Measurements from ENCODE around the gene PXYLP1. TPM values are rescaled to one million over a fixed set of nuclear protein-coding genes. Genes with fewer than 3 reads are reported as not detected.

Gene PXYLP1
- total and polyA plus RNA-seq, 9 of the 15 experiments (the other 6 are each of a cell fraction or from before 2014, with no cell fraction given) = 0.80 to 2.9 (median 1.3) TPM

GRCh38 chr3:141248064-141248463 lies 16.4 kb downstream of the PXYLP1 start (continued):
- TF ChIP-seq PREB (CRISPR knock-in tag; IDR thresholded peaks at IDR 0.05) = no peak
- no peak for TF ChIP-seq HMG20A (CRISPR knock-in tag; conservative IDR thresholded peaks at IDR 0.05)
- no peak for TF ChIP-seq ZNF316 (IDR thresholded peaks at IDR 0.05)

GRCh38 chr3:141249041-141249440 lies 17.4 kb downstream of the PXYLP1 start:
- H3K27me3 ChIP-seq (ENCODE audit: control insufficient read depth in 2 of 2, insufficient read depth in 2 of 2, low read length in 2 of 2) = peaks cover 24 to 36% of the 10 kb centered on the region in 2 experiments
- BruUV-seq (replicated peaks) = no TSS peak
- no peak for ATAC-seq
- no peaks in the 10 kb centered on the region for H3K9me3 ChIP-seq (replicated peaks; ENCODE audit: control insufficient read depth, insufficient read depth, low read depth, low read length)
- no peak for DNase-seq (ENCODE audit: extremely low read depth in 1 of 4, low spot score in 3 of 4)
- intact Hi-C loops (cut with micrococcal nuclease) (no loop called here), in situ Hi-C loops (cut with MboI) (no loop called here)
- no peak overlapping the region for H3K27ac ChIP-seq (ENCODE audit: extremely low read depth, low read depth, low read length)
- POLR2A ChIA-PET = no interaction called here
- H3K36me3 ChIP-seq (ENCODE audit: control insufficient read depth, insufficient read depth, low read length) = no peaks in the 10 kb centered on the region
- H3K79me2 ChIP-seq (ENCODE audit: control insufficient read depth, insufficient read depth, low read length) = no peaks in the 10 kb centered on the region
- no peak overlapping the region for H3K4me2 ChIP-seq (ENCODE audit: insufficient read depth, low read length)
- no peak overlapping the region for H3K4me3 ChIP-seq
- CTCF ChIA-PET (ENCODE audit: low intra/inter-chr PET ratio) = no interaction called here
- no peak for FAIRE-seq
- no peaks in the 10 kb centered on the region for H4K20me1 ChIP-seq (replicated peaks; ENCODE audit: control insufficient read depth, insufficient read depth, low read length)
- peaks cover 3% of the 10 kb centered on the region for H3K9me1 ChIP-seq (ENCODE audit: control insufficient read depth, insufficient read depth, low read length)
- no peak overlapping the region for H3K9ac ChIP-seq (ENCODE audit: insufficient read depth in 1 of 2, low read depth in 2 of 2, low read length in 2 of 2)
- H3K4me1 ChIP-seq (replicated peaks in 1 of 2; ENCODE audit: control insufficient read depth in 2 of 2, insufficient read depth in 2 of 2, low read length in 2 of 2) = no peaks in the 10 kb centered on the region
- 11% methylated on average over 3 of the region's 4 CpGs for WGBS (ENCODE audit: insufficient coverage, low coverage, missing lambda C conversion rate)
- no peak overlapping the region for H2AFZ ChIP-seq (ENCODE audit: low read depth, low read length)
- TF ChIP-seq ZKSCAN3 (CRISPR knock-in tag; IDR thresholded peaks at IDR 0.05) (no peak), UBTF (IDR thresholded peaks at IDR 0.05; ENCODE audit: borderline replicate concordance in 1 of 2, low read depth in 2 of 2, low read length in 2 of 2) (no peak), ZNF780A (CRISPR knock-in tag; IDR thresholded peaks at IDR 0.05) (no peak), TEAD2 (tag; IDR thresholded peaks at IDR 0.05) (no peak), HLTF (IDR thresholded peaks at IDR 0.05) (no peak), CHCHD3 (CRISPR knock-in tag; IDR thresholded peaks at IDR 0.05) (no peak), ZNF785 (CRISPR knock-in tag; IDR thresholded peaks at IDR 0.05) (no peak), ZNF274 (IDR thresholded peaks at IDR 0.05; ENCODE audit: borderline replicate concordance, low read depth, low read length) (no peak), RAD51 (IDR thresholded peaks at IDR 0.05; ENCODE audit: borderline replicate concordance, low read depth) (no peak), NCOR1 (IDR thresholded peaks at IDR 0.05) (no peak), MTF1 (CRISPR knock-in tag; IDR thresholded peaks at IDR 0.05; ENCODE audit: borderline replicate concordance) (no peak), ZNF436 (CRISPR knock-in tag; IDR thresholded peaks at IDR 0.05) (no peak), HDAC3 (IDR thresholded peaks at IDR 0.05; ENCODE audit: borderline replicate concordance, partially characterized antibody) (no peak), ZNF507 (tag; conservative IDR thresholded peaks at IDR 0.05) (no peak), RNF219 (CRISPR knock-in tag; IDR thresholded peaks at IDR 0.05) (no peak), FOXP1 (CRISPR knock-in tag; IDR thresholded peaks at IDR 0.05) (no peak)

Measured in K562 (cell line).